ENCODE measurements around the gene PCSK9.

DNA sequence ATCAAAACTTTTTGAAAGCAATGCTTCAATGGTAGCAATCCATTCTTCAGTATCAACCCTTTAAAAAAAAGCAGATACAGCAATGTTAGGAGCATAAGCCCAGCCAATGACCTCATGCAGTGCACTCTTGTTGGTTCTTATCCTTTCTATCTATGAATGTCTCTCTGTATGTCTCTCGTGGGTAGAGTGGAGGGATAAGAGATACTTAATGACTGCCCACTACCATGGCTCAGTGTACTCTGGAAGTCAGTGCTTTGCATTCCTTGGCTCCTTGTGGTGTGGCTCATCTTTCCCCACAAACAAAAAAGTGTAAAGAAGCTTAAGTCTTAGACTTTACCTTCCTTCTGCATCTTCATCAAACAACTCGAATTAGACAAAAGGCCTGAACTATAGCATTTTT lies 50.3 kb downstream of the PCSK9 start:
- TF ChIP-seq, protein P1, sequence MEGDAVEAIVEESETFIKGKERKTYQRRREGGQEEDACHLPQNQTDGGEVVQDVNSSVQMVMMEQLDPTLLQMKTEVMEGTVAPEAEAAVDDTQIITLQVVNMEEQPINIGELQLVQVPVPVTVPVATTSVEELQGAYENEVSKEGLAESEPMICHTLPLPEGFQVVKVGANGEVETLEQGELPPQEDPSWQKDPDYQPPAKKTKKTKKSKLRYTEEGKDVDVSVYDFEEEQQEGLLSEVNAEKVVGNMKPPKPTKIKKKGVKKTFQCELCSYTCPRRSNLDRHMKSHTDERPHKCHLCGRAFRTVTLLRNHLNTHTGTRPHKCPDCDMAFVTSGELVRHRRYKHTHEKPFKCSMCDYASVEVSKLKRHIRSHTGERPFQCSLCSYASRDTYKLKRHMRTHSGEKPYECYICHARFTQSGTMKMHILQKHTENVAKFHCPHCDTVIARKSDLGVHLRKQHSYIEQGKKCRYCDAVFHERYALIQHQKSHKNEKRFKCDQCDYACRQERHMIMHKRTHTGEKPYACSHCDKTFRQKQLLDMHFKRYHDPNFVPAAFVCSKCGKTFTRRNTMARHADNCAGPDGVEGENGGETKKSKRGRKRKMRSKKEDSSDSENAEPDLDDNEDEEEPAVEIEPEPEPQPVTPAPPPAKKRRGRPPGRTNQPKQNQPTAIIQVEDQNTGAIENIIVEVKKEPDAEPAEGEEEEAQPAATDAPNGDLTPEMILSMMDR (IDR thresholded peaks at IDR 0.05; ENCODE audit: low read depth, low read length): no peak
- no peak for TF ChIP-seq EZH2phosphoT487 (IDR thresholded peaks at IDR 0.05; ENCODE audit: low read depth)

Data from OCI-LY3 (cell line).